ENCODE results near the gene SEC24A.
"Not testable (repeated sequence)": the region's sequence is repeated elsewhere in the genome, so short reads cannot be mapped to it uniquely, and the experiment has no call there.

The SEC24A gene

DNA sequence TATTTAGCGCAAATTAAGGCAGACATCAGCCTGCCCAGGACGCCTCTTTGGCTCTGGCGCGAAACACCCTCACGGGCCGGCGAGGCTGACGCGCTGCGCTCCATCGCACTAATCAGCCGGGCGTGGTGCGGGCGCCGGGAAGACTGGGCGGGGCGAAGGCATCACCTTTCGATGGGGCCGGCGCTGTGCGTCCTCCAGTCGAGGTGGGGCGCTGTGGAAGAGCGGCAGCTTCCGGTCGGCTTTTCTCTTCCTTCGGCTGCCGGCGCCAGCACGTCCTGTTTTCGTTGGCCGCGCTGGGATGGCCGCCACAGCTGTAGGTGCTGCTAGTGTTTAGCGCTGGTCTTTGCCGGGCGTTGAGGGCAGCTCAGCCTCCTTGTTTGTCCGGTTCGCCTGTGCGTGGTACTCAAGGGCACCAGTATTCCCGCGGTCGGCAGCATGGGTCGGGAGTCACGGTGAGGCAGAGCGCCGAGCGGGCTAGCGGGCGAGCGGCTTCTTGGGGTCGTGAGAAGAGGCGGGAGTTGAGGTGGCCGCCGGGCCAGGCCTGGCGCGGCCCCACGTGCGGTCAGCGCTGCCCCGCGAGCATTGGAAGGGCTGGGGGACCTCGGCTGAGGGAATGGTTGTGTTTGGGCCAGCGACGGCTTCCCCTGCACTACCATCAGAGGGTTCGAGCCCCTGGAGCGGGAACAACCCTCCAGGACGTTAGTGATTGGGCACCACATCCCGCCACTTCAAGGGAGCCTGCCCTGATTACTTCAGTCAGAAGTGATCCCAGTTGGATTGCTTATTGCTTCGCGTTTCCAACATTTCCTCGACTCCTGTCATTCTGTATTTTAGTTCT lies 110.1 kb downstream of the SEC24A start, which contains the start of gene DDX46:
DDX46 (plus strand) TSS at position 276 of the 838 bp plus-strand sequence; CDS start at position 436, 160 bp downstream.
- peak; percentile 96 for DNase-seq

- DNase-seq = not testable (repeated sequence)
Observed at GRCh38 chr5:134767528-134768291, 119.1 kb downstream of the SEC24A start.

DNA sequence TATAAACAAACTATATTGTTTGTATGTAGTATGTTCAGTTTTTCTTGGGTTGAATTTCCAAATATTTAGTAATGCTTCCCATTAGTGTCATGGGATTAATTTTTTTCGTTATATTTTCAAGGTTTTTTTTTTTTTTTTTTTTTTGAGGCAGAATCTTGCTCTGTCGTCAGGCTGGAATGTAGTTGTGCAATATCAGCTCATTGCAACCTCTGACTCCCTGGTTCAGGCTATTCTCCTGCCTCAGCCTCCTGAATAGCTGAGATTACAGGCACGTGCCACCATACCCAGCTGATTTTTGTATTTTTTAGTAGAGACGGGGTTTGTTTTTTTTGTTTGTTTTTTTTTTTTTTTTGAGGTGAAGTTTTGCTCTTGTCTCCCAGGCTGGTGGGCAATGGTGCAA lies 120.6 kb downstream of the SEC24A start:
- DNase-seq = no peak

DNA sequence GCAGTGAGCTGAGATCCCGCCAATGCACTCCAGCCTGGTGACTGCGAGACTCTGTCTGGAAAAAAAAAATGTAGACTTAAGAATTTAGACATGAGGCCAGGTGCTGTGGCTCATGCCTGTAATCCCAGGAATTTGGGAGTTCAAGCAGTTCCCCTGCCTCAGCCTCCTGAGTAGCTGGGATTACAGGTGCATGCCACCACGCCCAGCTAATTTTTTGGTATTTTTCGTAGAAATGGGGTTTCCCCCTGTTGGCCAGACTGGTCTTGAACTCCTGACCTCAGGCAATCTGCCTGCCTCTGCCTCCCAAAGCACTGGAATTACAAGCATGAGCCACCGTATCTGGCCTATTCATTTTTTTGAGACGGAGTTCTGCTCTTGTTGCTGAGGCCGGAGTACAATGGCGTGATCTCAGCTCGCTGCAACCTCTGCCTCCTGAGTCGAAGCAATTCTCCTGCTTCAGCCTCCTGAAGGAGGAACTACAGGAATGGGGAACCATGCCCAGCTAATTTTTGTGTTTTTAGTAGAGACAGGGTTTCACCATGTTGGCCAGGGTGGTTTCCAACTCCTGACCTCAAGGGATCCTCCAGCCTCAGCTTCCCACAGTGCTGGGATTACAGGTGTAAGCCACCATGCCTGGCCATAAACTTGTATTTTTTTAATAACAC lies 124.0 kb downstream of the SEC24A start:
- DNase-seq = no peak

DNA sequence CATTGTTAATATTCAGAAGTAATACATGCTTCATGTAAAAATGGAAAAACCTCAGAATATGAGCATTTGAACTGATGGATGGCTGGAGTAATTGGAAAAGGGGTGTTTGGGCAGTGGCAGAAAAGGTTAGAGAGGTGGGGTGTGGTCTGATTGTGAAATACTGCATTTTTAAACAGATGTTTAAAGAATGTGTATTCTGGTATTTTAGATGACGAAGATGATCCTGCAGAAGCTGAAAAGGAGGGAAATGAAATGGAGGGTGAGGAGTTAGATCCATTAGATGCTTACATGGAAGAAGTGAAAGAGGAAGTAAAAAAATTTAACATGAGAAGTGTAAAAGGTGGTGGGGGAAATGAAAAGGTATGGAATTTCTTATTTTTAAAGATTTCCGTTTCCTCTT lies 128.8 kb downstream of the SEC24A start:
- DNase-seq = no peak

Measured in stimulated activated CD4-positive, alpha-beta T cell treated with anti-CD3 and anti-CD28 coated beads, Interleukin-4, amount 100 ng/mL, for 1 hour (primary cell).